H1 (cell line): ENCODE results near the gene TMEM222. TPM values are rescaled to one million over a fixed set of nuclear protein-coding genes. Genes with fewer than 3 reads are reported as not detected.

Experiments used
- CTCF ChIA-PET: fragments of 300-600 bp; sonication (Branson Sonifier 250); formaldehyde crosslinking; loops from one replicate; lab custom pipeline; 2021; ENCODE audit not compliant: partially characterized antibody; lab: Charles Lee
- POLR2A ChIA-PET: fragments of 300-600 bp; sonication (Branson Sonifier 250); formaldehyde crosslinking; loops from one replicate; lab custom pipeline; 2021; ENCODE audit warnings: inconsistent platforms; ENCODE audit not compliant: partially characterized antibody; lab: Charles Lee
- DNase-seq, 2 experiments: peaks; one replicate each; pipeline versions ENCODE4 v3.0.0 to v3.0.0-alpha.2; 2010 to 2022; ENCODE audit warnings: low spot score in 2 of 2, low read depth in 1 of 2, mixed read lengths in 1 of 2
- FAIRE-seq: peaks from 2 replicates; lab custom pipeline; 2011; peaks lifted over from hg19 to GRCh38; lab: Jason Lieb, UNC
- H2AFZ ChIP-seq: 2 replicates; pipeline ENCODE4 v1.8.1; 2012; ENCODE audit warnings: low read length, inconsistent platforms
- H2AK5ac ChIP-seq: 2 replicates; pipeline ENCODE4 v1.6.1; 2013; ENCODE audit warnings: low read depth, low read length
- H2BK120ac ChIP-seq: replicated peaks from 2 replicates; pipeline ENCODE3; 2013; ENCODE audit warnings: low read depth, low read length, inconsistent platforms
- H2BK12ac ChIP-seq: 2 replicates; pipeline ENCODE4 v1.6.1; 2013; ENCODE audit warnings: low read depth, low read length
- H2BK15ac ChIP-seq: 2 replicates; pipeline ENCODE4 v1.6.1; 2013; ENCODE audit warnings: low read length
- H2BK20ac ChIP-seq: 2 replicates; pipeline ENCODE4 v1.6.1; 2013; ENCODE audit warnings: low read length
- H2BK5ac ChIP-seq: 2 replicates; pipeline ENCODE4 v1.6.1; 2013; ENCODE audit warnings: low read depth, low read length
- H3K14ac ChIP-seq: 2 replicates; pipeline ENCODE4 v1.6.1; 2013; ENCODE audit warnings: inconsistent platforms; ENCODE audit not compliant: insufficient read length
- H3K18ac ChIP-seq: 2 replicates; pipeline ENCODE4 v1.6.1; 2013; ENCODE audit warnings: low read length; ENCODE audit errors: extremely low read depth
- H3K23ac ChIP-seq: 2 replicates; pipeline ENCODE4 v1.6.1; 2013; ENCODE audit warnings: inconsistent platforms; ENCODE audit not compliant: insufficient read length
- H3K23me2 ChIP-seq: 2 replicates; pipeline ENCODE4 v1.6.1; 2013; ENCODE audit warnings: low read depth, low read length
- H3K27ac ChIP-seq: 2 replicates; pipeline ENCODE4 v1.6.1; 2011; ENCODE audit warnings: low read depth, low read length, inconsistent platforms
- H3K27me3 ChIP-seq, 4 experiments: replicated peaks in 1 of 4; 1 replicate in 1 of 4; 2 replicates in 3 of 4; pipeline versions ENCODE4 v1.6.1 to v1.8.1; 2011 to 2013; ENCODE audit warnings: low read length in 3 of 4, mild to moderate bottlenecking in 3 of 4, inconsistent platforms in 2 of 4, mixed read lengths in 2 of 4, moderate library complexity in 1 of 4; ENCODE audit not compliant: control insufficient read depth in 3 of 4, insufficient read depth in 3 of 4; ENCODE audit errors: extremely low read depth in 1 of 4
- H3K36me3 ChIP-seq, 4 experiments: 2 replicates each; pipeline versions ENCODE4 v1.6.1 to v1.8.1; 2011 to 2013; ENCODE audit warnings: mild to moderate bottlenecking in 4 of 4, low read length in 3 of 4, moderate library complexity in 2 of 4, control low read depth in 1 of 4, inconsistent platforms in 1 of 4; ENCODE audit not compliant: insufficient read depth in 4 of 4, control insufficient read depth in 2 of 4
- H3K4ac ChIP-seq: replicated peaks from 2 replicates; pipeline ENCODE3; 2013; ENCODE audit warnings: low read length, low read depth, mixed read lengths, inconsistent platforms; ENCODE audit not compliant: insufficient read length
- H3K4me1 ChIP-seq, 4 experiments: replicated peaks in 1 of 4; 1 replicate in 1 of 4; 2 replicates in 3 of 4; pipeline versions ENCODE4 v1.6.1 to v1.8.1; 2011 to 2013; ENCODE audit warnings: low read length in 3 of 4, inconsistent platforms in 2 of 4, mixed read lengths in 1 of 4; ENCODE audit not compliant: insufficient read depth in 4 of 4, control insufficient read depth in 3 of 4
- H3K4me2 ChIP-seq, 2 experiments: 2 replicates each; pipeline versions ENCODE4 v1.6.1 to v1.8.1; 2011 to 2013; ENCODE audit warnings: low read depth in 2 of 2, low read length in 2 of 2, control low read depth in 1 of 2, inconsistent platforms in 1 of 2, mild to moderate bottlenecking in 1 of 2; ENCODE audit not compliant: insufficient read depth in 1 of 2
- H3K4me3 ChIP-seq, 4 experiments: fragments of 200-600, 300-600 bp in 1 of 4; sonication (generic), shearing (Covaris generic), sonication (Bioruptor Twin) in 1 of 4; 2 replicates each; pipeline versions ENCODE4 v1.5.1 to v1.8.1; 2011 to 2016; ENCODE audit warnings: low read length in 4 of 4, low read depth in 3 of 4, control low read depth in 2 of 4, inconsistent platforms in 2 of 4, mild to moderate bottlenecking in 2 of 4, mixed read lengths in 1 of 4, moderate library complexity in 1 of 4; ENCODE audit not compliant: insufficient read depth in 2 of 4; ENCODE audit errors: extremely low read depth in 1 of 4
- H3K56ac ChIP-seq: replicated peaks from 2 replicates; pipeline ENCODE3; 2013; ENCODE audit warnings: low read depth, mild to moderate bottlenecking, mixed read lengths, low read length, inconsistent platforms; ENCODE audit not compliant: insufficient read length
- H3K79me1 ChIP-seq: 2 replicates; pipeline ENCODE4 v1.6.1; 2013; ENCODE audit warnings: low read depth, low read length, control low read depth
- H3K79me2 ChIP-seq, 2 experiments: 2 replicates each; pipeline versions ENCODE4 v1.6.1 to v1.8.1; 2012 to 2013; ENCODE audit warnings: low read length in 2 of 2, mild to moderate bottlenecking in 2 of 2, inconsistent platforms in 1 of 2; ENCODE audit not compliant: insufficient read depth in 2 of 2, control insufficient read depth in 1 of 2
- H3K9ac ChIP-seq, 4 experiments: replicated peaks in 1 of 4; 1 replicate in 1 of 4; 2 replicates in 3 of 4; pipeline versions ENCODE4 v1.6.1 to v1.8.1; 2011 to 2013; ENCODE audit warnings: low read depth in 3 of 4, low read length in 3 of 4, control low read depth in 2 of 4, mild to moderate bottlenecking in 2 of 4, moderate library complexity in 2 of 4, inconsistent platforms in 1 of 4; ENCODE audit errors: extremely low read depth in 1 of 4
- H3K9me3 ChIP-seq, 2 experiments: 2 replicates each; pipeline versions ENCODE4 v1.6.1 to v1.8.1; 2012 to 2013; ENCODE audit warnings: mild to moderate bottlenecking in 2 of 2, moderate library complexity in 2 of 2, control low read depth in 1 of 2, inconsistent platforms in 1 of 2, low read depth in 1 of 2, low read length in 1 of 2, mixed read lengths in 1 of 2; ENCODE audit not compliant: insufficient read depth in 2 of 2
- H4K20me1 ChIP-seq, 2 experiments: replicated peaks in 1 of 2; 2 replicates each; pipeline versions ENCODE3 to v1.8.1; 2011 to 2013; ENCODE audit warnings: inconsistent platforms in 2 of 2, low read length in 2 of 2, mild to moderate bottlenecking in 1 of 2; ENCODE audit not compliant: insufficient read depth in 2 of 2, control insufficient read depth in 1 of 2
- H4K5ac ChIP-seq: 2 replicates; pipeline ENCODE4 v1.6.1; 2013; ENCODE audit warnings: low read length, low read depth, mixed read lengths, inconsistent platforms; ENCODE audit not compliant: insufficient read length
- H4K8ac ChIP-seq: 2 replicates; pipeline ENCODE4 v1.8.0; 2013; ENCODE audit warnings: mild to moderate bottlenecking, moderate library complexity, low read length, inconsistent platforms; ENCODE audit not compliant: insufficient read depth; ENCODE audit errors: extremely low read depth
- H4K91ac ChIP-seq: replicated peaks from 2 replicates; pipeline ENCODE3; 2013; ENCODE audit warnings: low read length, mixed read lengths, inconsistent platforms; ENCODE audit not compliant: insufficient read length
- BCL11A ChIP-seq, 2 experiments: IDR thresholded peaks; one replicate each; pipeline ENCODE4 v1.6.1; 2011; ENCODE audit warnings: low read depth in 2 of 2, low read length in 2 of 2, mild to moderate bottlenecking in 2 of 2
- CBX8 ChIP-seq: fragments of 300-800, 300-1000 bp; sonication (generic); IDR thresholded peaks from 2 replicates; pipeline ENCODE4 v1.7.1; 2016; ENCODE audit warnings: low read depth, low read length, borderline replicate concordance
- CTBP2 ChIP-seq: IDR thresholded peaks from 2 replicates; pipeline ENCODE4 v1.7.0; 2011; ENCODE audit warnings: borderline replicate concordance, mild to moderate bottlenecking, moderate library complexity, mixed read lengths, low read length; ENCODE audit not compliant: insufficient read depth, insufficient read length
- EGR1 ChIP-seq: IDR thresholded peaks from 2 replicates; pipeline ENCODE4 v1.6.1; 2011; ENCODE audit warnings: low read depth, low read length, borderline replicate concordance
- EP300 ChIP-seq, 2 experiments: IDR thresholded peaks; 1 replicate in 1 of 2; 2 replicates in 1 of 2; pipeline ENCODE4 v1.6.1; 2011 to 2012; ENCODE audit warnings: low read depth in 2 of 2, low read length in 2 of 2, mild to moderate bottlenecking in 2 of 2, borderline replicate concordance in 1 of 2, inconsistent platforms in 1 of 2, moderate library complexity in 1 of 2
- KDM4A ChIP-seq: IDR thresholded peaks from one replicate; pipeline ENCODE4 v1.7.1; 2012; ENCODE audit warnings: low read depth, mild to moderate bottlenecking, moderate library complexity, low read length, inconsistent platforms; ENCODE audit not compliant: severe bottlenecking
- RXRA ChIP-seq: IDR thresholded peaks from 2 replicates; pipeline ENCODE4 v1.6.1; 2011; ENCODE audit warnings: low read depth, mild to moderate bottlenecking, low read length, moderate library complexity; ENCODE audit not compliant: insufficient read depth
- SAP30 ChIP-seq: fragments of 300-600 bp; sonication (generic); IDR thresholded peaks from 2 replicates; pipeline ENCODE4 v1.7.1; 2012; ENCODE audit warnings: low read length, moderate library complexity, mild to moderate bottlenecking, inconsistent platforms; ENCODE audit not compliant: insufficient read depth, insufficient replicate concordance
- SRF ChIP-seq: IDR thresholded peaks from 2 replicates; pipeline ENCODE4 v1.6.1; 2011; ENCODE audit warnings: mild to moderate bottlenecking, low read depth, low read length, moderate library complexity
- USF2 ChIP-seq: IDR thresholded peaks from 2 replicates; pipeline ENCODE4 v1.6.1; 2011; ENCODE audit warnings: low read length, improper control_type of control experiment
- WGBS, 2 experiments: shearing (Covaris generic) in 1 of 2; methylation state at CpG; one replicate each; pipeline versions ENCODE4 v1.1.6 to v1.1.7; 2013 to 2015; ENCODE audit warnings: low lambda C conversion rate in 2 of 2, mixed read lengths in 2 of 2, inconsistent platforms in 1 of 2, low coverage in 1 of 2, missing lambda C conversion rate in 1 of 2; ENCODE audit not compliant: insufficient replicate concordance in 2 of 2, insufficient coverage in 1 of 2, insufficient read length in 1 of 2; ENCODE audit errors: extremely low coverage in 1 of 2, missing lambda C conversion rate in 1 of 2; 5-methylcytosine and 5-hydroxymethylcytosine counted together
- polyA plus RNA-seq, 7 experiments: library from polyadenylated mRNA; depleted of rRNA in 3 of 7; stranded (reverse) in 5 of 7; unstranded in 2 of 7; fragments of >200 nt in 5 of 7; fragments of 200-250 nt in 2 of 7; gene quantifications; 1 replicate in 5 of 7; 2 replicates in 1 of 7; 4 replicates in 1 of 7; pipeline versions ENCODE4 v1.2.1 to v1.2.3, GENCODE V29; 2011 to 2013; ENCODE audit warnings: missing spikeins in 2 of 7, mixed read lengths in 2 of 7
- total RNA-seq: library from RNA; stranded (reverse); fragmentation: NEBNext Ultra II Directional; extraction: Animal tissue kit (Norgen Biotek cat#: 25700); gene quantifications from 2 replicates; pipeline ENCODE4 v1.2.1, GENCODE V29; 2021

Gene TMEM222
- total and polyA plus RNA-seq, 2 of the 8 experiments (the other 6 are each of a cell fraction or from before 2014, with no cell fraction given) = 27.0 to 51.8 TPM

GRCh38 chr1:27298632-27299384 is 23.2 kb upstream of the TMEM222 start:
- Histone ChIP-seq H3K4me3 (no peak overlapping the region), H3K23me2 (no peaks in the 10 kb centered on the region), H3K27ac (no peak overlapping the region), H2BK120ac (no peak overlapping the region), H4K91ac (no peak overlapping the region), H3K23ac (no peak overlapping the region), H3K9me3 (no peaks in the 10 kb centered on the region), H2AFZ (no peak overlapping the region), H4K5ac (no peak overlapping the region), H2BK5ac (no peak overlapping the region), H2BK20ac (no peak overlapping the region), H3K4me2 (no peak overlapping the region; a peak in 1 of 4 replicates), H3K79me1 (no peaks in the 10 kb centered on the region), H3K79me2 (no peaks in the 10 kb centered on the region), H3K56ac (no peak overlapping the region), H2BK15ac (no peak overlapping the region), H3K4me1 (peaks cover 0 to 22% (median 11%) of the 10 kb centered on the region in 4 experiments; a peak in 6 of 7 replicates), H2AK5ac (no peak overlapping the region), H4K20me1 (no peaks in the 10 kb centered on the region), H3K18ac (no peak overlapping the region), H3K27me3 (no peaks in the 10 kb centered on the region), H3K4ac (no peak overlapping the region), H3K36me3 (no peaks in the 10 kb centered on the region; a peak in 1 of 8 replicates), H3K9ac (no peak overlapping the region), H4K8ac (no peak overlapping the region; the same call in 1 of the 2 replicates), H3K14ac (no peak overlapping the region), H2BK12ac (no peak overlapping the region)
- DNase-seq (no peak), FAIRE-seq (no peak)
- POLR2A ChIA-PET = interaction anchor here (0.9 to 2.4 kb wide), 7 partner anchors 9 to 98 kb away, joined by 3 to 8 read pairs (median 3); no protein-coding TSS in a partner anchor
- CTCF ChIA-PET = interaction anchor here (0.8 to 17.9 kb wide), 34 partner anchors 8 to 372 kb away, joined by 3 to 321 read pairs (median 12); partner anchors contain the start of genes AHDC1, CD164L2, FCN3 and GPR3
- WGBS, 2 experiments = 89% methylated on average over 7 of the region's 8 CpGs; no CpG with 5 or more reads in 1 of the 2 experiments
- no peak for TF ChIP-seq BCL11A (IDR thresholded peaks at IDR 0.05; ENCODE audit: low read depth in 2 of 2, low read length in 2 of 2)
- TF ChIP-seq SAP30 = no peak
- no peak for TF ChIP-seq RXRA
- no peak for TF ChIP-seq EP300 (IDR thresholded peaks at IDR 0.05; ENCODE audit: borderline replicate concordance in 1 of 2, low read depth in 2 of 2, low read length in 2 of 2)
- TF ChIP-seq KDM4A = no peak
- TF ChIP-seq USF2 = no peak
- no peak for TF ChIP-seq EGR1
- TF ChIP-seq SRF = no peak
- no peak for TF ChIP-seq CTBP2
- TF ChIP-seq CBX8 = no peak
